K562 (cell line): ENCODE results near the gene CDC37. TPM values are rescaled to one million over a fixed set of nuclear protein-coding genes. Genes with fewer than 3 reads are reported as not detected.

ENCODE experiments used
- ATF2 ChIP-seq: sonication (generic); formaldehyde crosslinking; IDR thresholded peaks from 2 replicates; pipeline ENCODE4 v1.8.1; 2022; ENCODE audit warnings: missing genetic modification reagents
- CBX5 ChIP-seq: IDR thresholded peaks from 2 replicates; pipeline ENCODE4 v1.6.1; 2014; ENCODE audit warnings: low read depth, borderline replicate concordance
- CUX1 ChIP-seq: fragments of 200-800 bp; sonication (Bioruptor generic); IDR thresholded peaks from 2 replicates; pipeline ENCODE4 v1.6.1; 2016; ENCODE audit warnings: missing genetic modification characterization, missing compliant biosample characterization
- DACH1 ChIP-seq: fragments of 450-650 bp; IDR thresholded peaks from 2 replicates; pipeline ENCODE4 v1.6.1; 2018; ENCODE audit not compliant: partially characterized antibody
- FOXM1 ChIP-seq, 2 experiments: fragments of 450-650 bp in 1 of 2; sonication (generic) in 1 of 2; formaldehyde crosslinking in 1 of 2; IDR thresholded peaks; 2 replicates each; pipeline versions ENCODE4 v1.6.1 to v1.9.0; 2017 to 2022; ENCODE audit warnings: low read depth in 2 of 2, mild to moderate bottlenecking in 2 of 2, missing genetic modification reagents in 1 of 2, moderate library complexity in 1 of 2
- L3MBTL2 ChIP-seq: fragments of 450-650 bp; IDR thresholded peaks from 2 replicates; pipeline ENCODE4 v1.6.1; 2016; ENCODE audit warnings: mild to moderate bottlenecking, moderate library complexity
- NR2C1 ChIP-seq, 2 experiments: fragments of 450-650 bp; IDR thresholded peaks; 2 replicates each; pipeline ENCODE4 v1.6.1; 2017; ENCODE audit warnings: mild to moderate bottlenecking in 2 of 2, antibody characterized with exemption in 1 of 2, inconsistent platforms in 1 of 2, missing compliant biosample characterization in 1 of 2, missing genetic modification characterization in 1 of 2
- PHF21A ChIP-seq: fragments of 450-650 bp; IDR thresholded peaks from 2 replicates; pipeline ENCODE4 v1.6.1; 2017; ENCODE audit warnings: low read depth, borderline replicate concordance
- PML ChIP-seq: IDR thresholded peaks from 2 replicates; pipeline ENCODE4 v1.6.1; 2012; ENCODE audit warnings: low read length, inconsistent platforms
- RUNX1 ChIP-seq: sonication (generic); IDR thresholded peaks from 2 replicates; pipeline ENCODE4 v1.6.1; 2016; ENCODE audit warnings: antibody characterized with exemption, low read depth
- SETDB1 ChIP-seq: IDR thresholded peaks from one replicate; pipeline ENCODE4 v1.6.1; 2012; ENCODE audit warnings: low read length, control low read depth, inconsistent platforms
- SREBF1 ChIP-seq: fragments of 150-350 bp; IDR thresholded peaks from 2 replicates; pipeline ENCODE4 v1.6.1; 2014; ENCODE audit warnings: antibody characterized with exemption, low read depth, low read length, borderline replicate concordance
- USF1 ChIP-seq: sonication (generic); formaldehyde crosslinking; IDR thresholded peaks from 2 replicates; pipeline ENCODE4 v1.9.0; 2022; ENCODE audit warnings: mild to moderate bottlenecking, missing genetic modification reagents
- ZNF644 ChIP-seq: fragments of 200-800 bp; sonication (Bioruptor generic); IDR thresholded peaks from 2 replicates; pipeline ENCODE4 v1.6.1; 2016; ENCODE audit warnings: low read depth, missing genetic modification characterization, missing compliant biosample characterization
- ZNF76 ChIP-seq: fragments of 250-450 bp; sonication (Bioruptor Pico); IDR thresholded peaks from 2 replicates; pipeline ENCODE4 v1.4.0; 2020; ENCODE audit warnings: mild to moderate bottlenecking, moderate library complexity, borderline replicate concordance
- polyA plus RNA-seq, 8 experiments: library from polyadenylated mRNA; depleted of rRNA in 4 of 8; stranded (reverse) in 5 of 8; unstranded in 3 of 8; fragments of >200 nt; fragmentation: Nextera tagmentation in 2 of 8; fragmentation: Illumina TruSeq in 1 of 8; extraction: Ambion mirVana in 2 of 8; extraction: Trizol in 1 of 8; gene quantifications; 2 replicates each; pipeline versions ENCODE4 v1.2.1 to v1.2.3, GENCODE V29; 2011 to 2014; ENCODE audit warnings: inconsistent platforms in 1 of 8, missing spikeins in 1 of 8
- total RNA-seq, 7 experiments: library from RNA; depleted of rRNA in 6 of 7; stranded (reverse); fragments of >200 nt in 6 of 7; fragmentation: Illumina TruSeq in 2 of 7; extraction: Trizol in 2 of 7; gene quantifications; 2 replicates each; pipeline versions ENCODE4 v1.2.1 to v1.2.3, GENCODE V29; 2011 to 2021; ENCODE audit warnings: low replicate concordance in 1 of 7
- TF ChIP-seq, protein P1 (sequence below): fragments of 450-650 bp; IDR thresholded peaks from one replicate; pipeline ENCODE4 v1.6.1; 2018; ENCODE audit warnings: mild to moderate bottlenecking, moderate library complexity; ENCODE audit not compliant: partially characterized antibody

CDC37 gene
- total and polyA plus RNA-seq, 9 of the 15 experiments (the other 6 are each of a cell fraction or from before 2014, with no cell fraction given) = 6.6 to 538 (median 227) TPM

DNA sequence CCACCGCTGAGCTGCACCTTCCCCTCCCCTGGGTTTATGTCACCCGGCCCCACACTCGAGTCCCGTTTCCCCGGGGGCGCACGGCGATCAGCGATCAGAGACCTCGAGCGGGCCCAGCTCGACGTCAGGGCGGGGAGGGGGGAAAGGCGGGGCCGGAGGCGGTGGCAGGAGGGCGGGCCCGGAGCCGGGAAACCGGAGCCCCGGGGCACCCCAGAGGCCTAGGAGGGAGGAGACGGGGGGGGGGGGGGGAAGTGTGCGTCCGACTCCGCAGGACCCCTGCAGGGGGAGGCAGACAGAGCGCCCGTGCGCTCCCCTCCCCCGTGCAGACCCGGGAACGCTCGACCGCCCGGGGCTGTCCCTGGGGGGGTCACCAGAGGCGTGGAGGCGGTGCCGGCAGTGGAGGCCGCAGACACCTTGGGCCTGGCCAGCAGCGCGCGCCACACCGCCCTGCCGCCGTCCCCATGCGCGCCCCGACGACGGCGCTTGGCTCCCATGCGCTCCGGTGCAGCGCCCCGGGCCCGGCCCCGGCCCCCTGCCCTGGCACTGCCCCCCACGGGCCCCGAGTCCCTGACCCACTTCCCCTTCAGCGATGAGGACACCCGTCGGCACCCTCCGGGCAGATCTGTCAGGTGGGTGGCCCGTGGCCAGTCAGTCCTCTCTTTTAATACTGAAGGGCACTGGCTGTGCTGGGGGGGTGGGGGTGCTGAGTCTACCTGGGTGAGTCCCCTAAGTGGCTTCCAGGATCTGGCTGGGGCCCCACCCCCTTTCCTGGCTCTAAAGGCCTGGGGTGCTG, 28.8 kb upstream of the CDC37 start (continued):
- TF ChIP-seq FOXM1 (IDR thresholded peaks at IDR 0.05; ENCODE audit: low read depth) (no peak), FOXM1 (CRISPR knock-in tag; IDR thresholded peaks at IDR 0.05; ENCODE audit: low read depth) (no peak), ATF2 (no peak), L3MBTL2 (peak; percentile 87), SREBF1 (no peak), ZNF644 (no peak), ZNF76 (no peak), DACH1 (no peak), PHF21A (no peak), RUNX1 (no peak), CBX5 (no peak), SETDB1 (no peak), PML (no peak; the same call in 1 of the 2 replicates), CUX1 (CRISPR knock-in tag) (no peak), NR2C1 (IDR thresholded peaks at IDR 0.05) (no peak), NR2C1 (tag; IDR thresholded peaks at IDR 0.05) (no peak), USF1 (CRISPR knock-in tag) (no peak)
- TF ChIP-seq, protein P1, sequence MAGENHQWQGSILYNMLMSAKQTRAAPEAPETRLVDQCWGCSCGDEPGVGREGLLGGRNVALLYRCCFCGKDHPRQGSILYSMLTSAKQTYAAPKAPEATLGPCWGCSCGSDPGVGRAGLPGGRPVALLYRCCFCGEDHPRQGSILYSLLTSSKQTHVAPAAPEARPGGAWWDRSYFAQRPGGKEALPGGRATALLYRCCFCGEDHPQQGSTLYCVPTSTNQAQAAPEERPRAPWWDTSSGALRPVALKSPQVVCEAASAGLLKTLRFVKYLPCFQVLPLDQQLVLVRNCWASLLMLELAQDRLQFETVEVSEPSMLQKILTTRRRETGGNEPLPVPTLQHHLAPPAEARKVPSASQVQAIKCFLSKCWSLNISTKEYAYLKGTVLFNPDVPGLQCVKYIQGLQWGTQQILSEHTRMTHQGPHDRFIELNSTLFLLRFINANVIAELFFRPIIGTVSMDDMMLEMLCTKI = no peak
